HCT116 (cell line): ENCODE measurements around the gene GALNT5. TPM values are rescaled to one million over a fixed set of nuclear protein-coding genes. Genes with fewer than 3 reads are reported as not detected.
"Not testable (repeated sequence)": the region's sequence is repeated elsewhere in the genome, so short reads cannot be mapped to it uniquely, and the experiment has no call there.

ENCODE experiments used
- ATAC-seq: fragments of 200-7000 bp; cut with Tn5 transposase; 2 replicates; pipeline ENCODE4 v1.9.1; 2020; ENCODE audit warnings: mild to moderate bottlenecking, moderate library complexity
- BruUV-seq: library from RNA; stranded (reverse); fragments of 400-500 nt; replicated peaks from 2 replicates; lab custom pipeline; 2021; lab: Mats Ljungman, UMichigan
- CTCF ChIA-PET: fragments of 300-600 bp; sonication (Branson Sonifier 250); formaldehyde crosslinking; loops from one replicate; lab custom pipeline; 2021; ENCODE audit warnings: antibody characterized with exemption; lab: Charles Lee
- POLR2A ChIA-PET: fragments of 300-600, 350-600 bp; sonication (Branson Sonifier 250); formaldehyde crosslinking; loops from one replicate; lab custom pipeline; 2021; ENCODE audit warnings: antibody characterized with exemption; lab: Charles Lee
- RAD21 ChIA-PET, 2 experiments: fragments of 300-600 bp; sonication (Branson Sonifier 250); formaldehyde crosslinking; loops; one replicate each; lab custom pipeline; 2023; ENCODE audit warnings: low total read pairs in 2 of 2; ENCODE audit not compliant: uncharacterized antibody in 2 of 2, unreplicated experiment in 2 of 2, low non-redundant PET in 1 of 2; lab: Charles Lee
- DNase-seq: peaks from one replicate; pipeline ENCODE4 v3.0.0-alpha.2; 2010; ENCODE audit warnings: low read depth, low spot score
- H2AFZ ChIP-seq: fragments of 200-600 bp; shearing (Covaris generic), sonication (generic); 2 replicates; pipeline ENCODE4 v1.6.1; 2017; ENCODE audit warnings: low read depth, mixed run types, mixed read lengths, antibody characterized with exemption, low read length; ENCODE audit not compliant: poor library complexity, severe bottlenecking
- H3K27ac ChIP-seq: 2 replicates; pipeline ENCODE4 v1.5.1; 2012; ENCODE audit warnings: low read depth, low read length
- H3K27me3 ChIP-seq: fragments of 200-600 bp; sonication (generic); 2 replicates; pipeline ENCODE4 v1.6.1; 2016; ENCODE audit warnings: mixed run types, low read length, mixed read lengths; ENCODE audit not compliant: insufficient read depth
- H3K36me3 ChIP-seq, 2 experiments: fragments of 200-500 bp in 1 of 2; fragments of 200-600 bp in 1 of 2; sonication (Bioruptor generic) in 1 of 2; sonication (generic) in 1 of 2; 2 replicates each; pipeline versions ENCODE4 v1.5.1 to v1.6.1; 2014 to 2016; ENCODE audit warnings: low read length in 2 of 2, inconsistent platforms in 1 of 2, mixed read lengths in 1 of 2, mixed run types in 1 of 2; ENCODE audit not compliant: insufficient read depth in 2 of 2, control insufficient read depth in 1 of 2
- H3K4me1 ChIP-seq, 2 experiments: fragments of 200-600 bp in 1 of 2; sonication (generic) in 1 of 2; 2 replicates each; pipeline versions ENCODE4 v1.5.1 to v1.6.1; 2012 to 2017; ENCODE audit warnings: low read length in 2 of 2, inconsistent platforms in 1 of 2, mild to moderate bottlenecking in 1 of 2, mixed read lengths in 1 of 2, mixed run types in 1 of 2, moderate library complexity in 1 of 2; ENCODE audit not compliant: insufficient read depth in 2 of 2, control insufficient read depth in 1 of 2
- H3K4me2 ChIP-seq: fragments of 200-600 bp; sonication (generic); 2 replicates; pipeline ENCODE4 v1.6.1; 2017; ENCODE audit warnings: mixed run types, low read length, mixed read lengths
- H3K4me3 ChIP-seq, 2 experiments: fragments of 200-600 bp in 1 of 2; sonication (generic) in 1 of 2; replicated peaks in 1 of 2; 2 replicates each; pipeline ENCODE4 v1.5.1; 2011 to 2016; ENCODE audit warnings: low read length in 2 of 2, control low read depth in 1 of 2, low read depth in 1 of 2, mild to moderate bottlenecking in 1 of 2, mixed read lengths in 1 of 2, mixed run types in 1 of 2
- H3K79me2 ChIP-seq: fragments of 200-600 bp; sonication (generic); 2 replicates; pipeline ENCODE4 v1.6.1; 2017; ENCODE audit warnings: mild to moderate bottlenecking, mixed run types, low read length, moderate library complexity, mixed read lengths; ENCODE audit not compliant: insufficient read depth
- H3K9ac ChIP-seq: fragments of 200-600 bp; sonication (generic); 2 replicates; pipeline ENCODE4 v1.6.1; 2016; ENCODE audit warnings: low read length, mixed read lengths
- H3K9me2 ChIP-seq: fragments of 200-600 bp; sonication (generic), shearing (Covaris generic); 2 replicates; pipeline ENCODE4 v1.6.1; 2017; ENCODE audit warnings: mixed run types, mild to moderate bottlenecking, moderate library complexity; ENCODE audit not compliant: insufficient read depth
- H3K9me3 ChIP-seq, 2 experiments: fragments of 200-500 bp in 1 of 2; fragments of 200-600 bp in 1 of 2; sonication (Bioruptor generic) in 1 of 2; sonication (generic) in 1 of 2; 2 replicates each; pipeline ENCODE4 v1.6.1; 2014 to 2017; ENCODE audit warnings: low read length in 2 of 2, mixed read lengths in 2 of 2, inconsistent platforms in 1 of 2, low read depth in 1 of 2, mild to moderate bottlenecking in 1 of 2, mixed run types in 1 of 2, moderate library complexity in 1 of 2; ENCODE audit not compliant: control insufficient read depth in 1 of 2, insufficient read depth in 1 of 2
- H4K20me1 ChIP-seq: fragments of 200-600 bp; sonication (generic), shearing (Covaris generic); 2 replicates; pipeline ENCODE4 v1.6.1; 2017; ENCODE audit warnings: mixed run types, mild to moderate bottlenecking, moderate library complexity; ENCODE audit not compliant: insufficient read depth
- CBX3 ChIP-seq: IDR thresholded peaks from 2 replicates; pipeline ENCODE4 v1.6.1; 2012; ENCODE audit warnings: low read depth
- CTCF ChIP-seq, 3 experiments: fragments of 200-600 bp in 1 of 3; sonication (generic) in 1 of 3; IDR thresholded peaks in 2 of 3; conservative IDR thresholded peaks in 1 of 3; 2 replicates each; pipeline ENCODE4 v1.5.1; 2012 to 2017; ENCODE audit warnings: low read depth in 2 of 3, low read length in 2 of 3, antibody characterized with exemption in 1 of 3, borderline replicate concordance in 1 of 3, control low read depth in 1 of 3, mild to moderate bottlenecking in 1 of 3, mixed read lengths in 1 of 3, mixed run types in 1 of 3, moderate library complexity in 1 of 3; ENCODE audit not compliant: insufficient read depth in 1 of 3
- ELF1 ChIP-seq: IDR thresholded peaks from 2 replicates; pipeline ENCODE4 v1.6.1; 2012; ENCODE audit warnings: low read depth, borderline replicate concordance
- EZH2phosphoT487 ChIP-seq: fragments of 200-600 bp; IDR thresholded peaks from 2 replicates; pipeline ENCODE4 v1.6.1; 2018; ENCODE audit warnings: antibody characterized with exemption, borderline replicate concordance
- SRF ChIP-seq: IDR thresholded peaks from 2 replicates; pipeline ENCODE4 v1.6.1; 2012; ENCODE audit warnings: low read depth
- ZFX ChIP-seq: fragments of 450-650 bp; IDR thresholded peaks from 2 replicates; pipeline ENCODE4 v1.6.1; 2017
- intact Hi-C: fragments of 100-400 bp; cut with micrococcal nuclease; formaldehyde crosslinking; loops from 2 replicates; pipeline ENCODE4 v1.10.0; 2022
- total RNA-seq: library from RNA; stranded (reverse); gene quantifications from one replicate; pipeline ENCODE4 v1.2.1, GENCODE V29; 2021; ENCODE audit not compliant: unreplicated experiment

Gene GALNT5
- total RNA-seq, 1 experiment from 2014 or later, result 3.9 TPM

GRCh38 chr2:157339965-157340655 lies 82.6 kb downstream of the GALNT5 start (continued):
- TF ChIP-seq ELF1 (no peak), ZFX (no peak), SRF (no peak), CTCF (IDR thresholded peaks at IDR 0.05 in 2 of 3, conservative IDR thresholded peaks at IDR 0.05 in 1 of 3; ENCODE audit: borderline replicate concordance in 1 of 3, insufficient read depth in 1 of 3, low read depth in 2 of 3, low read length in 2 of 3) (no peak), EZH2phosphoT487 (no peak), CBX3 (no peak)

- ATAC-seq, POLR2A ChIA-PET, H3K36me3 ChIP-seq, BruUV-seq, H3K4me2 ChIP-seq, H3K9me2 ChIP-seq, H3K9me3 ChIP-seq, intact Hi-C loops, DNase-seq, H3K79me2 ChIP-seq, H2AFZ ChIP-seq, H3K4me3 ChIP-seq, H3K27ac ChIP-seq, RAD21 ChIA-PET, H4K20me1 ChIP-seq, H3K9ac ChIP-seq, CTCF ChIA-PET, H3K4me1 ChIP-seq, H3K27me3 ChIP-seq: not testable (repeated sequence)
Observed at GRCh38 chr2:157341381-157341780, 83.9 kb downstream of the GALNT5 start.
